Loucy (cell line): ENCODE results near the gene UBE2D2.

Experiments used
- EZH2phosphoT487 ChIP-seq: fragments of 200-600 bp; IDR thresholded peaks from 2 replicates; pipeline ENCODE4 v1.6.1; 2018; ENCODE audit warnings: antibody characterized with exemption, mild to moderate bottlenecking, moderate library complexity, borderline replicate concordance
- TF ChIP-seq, protein P1 (sequence below): fragments of 200-600 bp; sonication (generic); conservative IDR thresholded peaks from 2 replicates; pipeline ENCODE4 v1.5.1; 2014; ENCODE audit warnings: mild to moderate bottlenecking, antibody characterized with exemption, low read length

GRCh38 chr5:139592289-139592688 lies 31.1 kb downstream of the UBE2D2 start:
- TF ChIP-seq, protein P1, sequence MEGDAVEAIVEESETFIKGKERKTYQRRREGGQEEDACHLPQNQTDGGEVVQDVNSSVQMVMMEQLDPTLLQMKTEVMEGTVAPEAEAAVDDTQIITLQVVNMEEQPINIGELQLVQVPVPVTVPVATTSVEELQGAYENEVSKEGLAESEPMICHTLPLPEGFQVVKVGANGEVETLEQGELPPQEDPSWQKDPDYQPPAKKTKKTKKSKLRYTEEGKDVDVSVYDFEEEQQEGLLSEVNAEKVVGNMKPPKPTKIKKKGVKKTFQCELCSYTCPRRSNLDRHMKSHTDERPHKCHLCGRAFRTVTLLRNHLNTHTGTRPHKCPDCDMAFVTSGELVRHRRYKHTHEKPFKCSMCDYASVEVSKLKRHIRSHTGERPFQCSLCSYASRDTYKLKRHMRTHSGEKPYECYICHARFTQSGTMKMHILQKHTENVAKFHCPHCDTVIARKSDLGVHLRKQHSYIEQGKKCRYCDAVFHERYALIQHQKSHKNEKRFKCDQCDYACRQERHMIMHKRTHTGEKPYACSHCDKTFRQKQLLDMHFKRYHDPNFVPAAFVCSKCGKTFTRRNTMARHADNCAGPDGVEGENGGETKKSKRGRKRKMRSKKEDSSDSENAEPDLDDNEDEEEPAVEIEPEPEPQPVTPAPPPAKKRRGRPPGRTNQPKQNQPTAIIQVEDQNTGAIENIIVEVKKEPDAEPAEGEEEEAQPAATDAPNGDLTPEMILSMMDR = no peak
- TF ChIP-seq EZH2phosphoT487 = no peak
